Measurements from ENCODE around the gene RBFOX2. TPM values are rescaled to one million over a fixed set of nuclear protein-coding genes. Genes with fewer than 3 reads are reported as not detected.

The RBFOX2 gene
- polyA plus RNA-seq, 2 donors = 22.6 to 31.1 TPM

GRCh38 chr22:36015155-36015810 lies 13.3 kb downstream of the RBFOX2 start:
- Histone ChIP-seq H3K4me1 (ENCODE audit: control insufficient read depth in 2 of 2, insufficient read depth in 2 of 2, low read length in 1 of 2) (peaks cover 0 to 3% of the 10 kb centered on the region in 2 donors), H3K9me3 (ENCODE audit: control insufficient read depth in 2 of 2, insufficient read depth in 1 of 2, low read depth in 1 of 2, low read length in 1 of 2) (no peaks in the 10 kb centered on the region), H3K27ac (ENCODE audit: low read depth in 2 of 2, low read length in 1 of 2) (no peak overlapping the region), H3K4me3 (ENCODE audit: low read depth in 1 of 2, low read length in 2 of 2) (no peak overlapping the region), H3K36me3 (ENCODE audit: control insufficient read depth in 2 of 2, insufficient read depth in 2 of 2, low read length in 1 of 2) (no peaks in the 10 kb centered on the region), H3K27me3 (ENCODE audit: control insufficient read depth in 1 of 2, insufficient read depth in 2 of 2, low read length in 2 of 2) (no peaks in the 10 kb centered on the region)
- WGBS, 2 donors = 60 to 67% methylated on average over 4 of the region's 4 CpGs

- Histone ChIP-seq H3K27me3 (ENCODE audit: control insufficient read depth in 1 of 2, insufficient read depth in 2 of 2, low read length in 2 of 2) (no peaks in the 10 kb centered on the region), H3K9me3 (ENCODE audit: control insufficient read depth in 2 of 2, insufficient read depth in 1 of 2, low read depth in 1 of 2, low read length in 1 of 2) (no peaks in the 10 kb centered on the region), H3K36me3 (ENCODE audit: control insufficient read depth in 2 of 2, insufficient read depth in 2 of 2, low read length in 1 of 2) (no peaks in the 10 kb centered on the region), H3K27ac (ENCODE audit: low read depth in 2 of 2, low read length in 1 of 2) (no peak overlapping the region), H3K4me1 (ENCODE audit: control insufficient read depth in 2 of 2, insufficient read depth in 2 of 2, low read length in 1 of 2) (peaks cover 2 to 3% of the 10 kb centered on the region in 2 donors), H3K4me3 (ENCODE audit: low read depth in 1 of 2, low read length in 2 of 2) (no peak overlapping the region)
- WGBS, 2 donors = 78 to 79% methylated on average over 4 of the region's 4 CpGs
Measured at GRCh38 chr22:36014546-36015074, 14.0 kb downstream of the RBFOX2 start.

- no peaks in the 10 kb centered on the region for H3K9me3 ChIP-seq (ENCODE audit: control insufficient read depth in 2 of 2, insufficient read depth in 1 of 2, low read depth in 1 of 2, low read length in 1 of 2)
- H3K36me3 ChIP-seq (ENCODE audit: control insufficient read depth in 2 of 2, insufficient read depth in 2 of 2, low read length in 1 of 2) = no peaks in the 10 kb centered on the region
- H3K4me1 ChIP-seq (ENCODE audit: control insufficient read depth in 2 of 2, insufficient read depth in 2 of 2, low read length in 1 of 2) = peaks cover 2 to 3% of the 10 kb centered on the region in 2 donors
- no peaks in the 10 kb centered on the region for H3K27me3 ChIP-seq (ENCODE audit: control insufficient read depth in 1 of 2, insufficient read depth in 2 of 2, low read length in 2 of 2)
- no peak overlapping the region for H3K4me3 ChIP-seq (ENCODE audit: low read depth in 1 of 2, low read length in 2 of 2)
- WGBS, 2 donors = 83 to 84% methylated on average over 4 of the region's 4 CpGs
- H3K27ac ChIP-seq (ENCODE audit: low read depth in 2 of 2, low read length in 1 of 2) = no peak overlapping the region
Measured at GRCh38 chr22:36012332-36012731, 16.3 kb downstream of the RBFOX2 start.

GRCh38 chr22:36010882-36011281 lies 17.7 kb downstream of the RBFOX2 start:
- H3K36me3 ChIP-seq (ENCODE audit: control insufficient read depth in 2 of 2, insufficient read depth in 2 of 2, low read length in 1 of 2) = no peaks in the 10 kb centered on the region
- H3K4me3 ChIP-seq (ENCODE audit: low read depth in 1 of 2, low read length in 2 of 2) = no peak overlapping the region
- H3K27me3 ChIP-seq (ENCODE audit: control insufficient read depth in 1 of 2, insufficient read depth in 2 of 2, low read length in 2 of 2) = no peaks in the 10 kb centered on the region
- no peaks in the 10 kb centered on the region for H3K9me3 ChIP-seq (ENCODE audit: control insufficient read depth in 2 of 2, insufficient read depth in 1 of 2, low read depth in 1 of 2, low read length in 1 of 2)
- peak overlapping the region in 1 of 2 donors; percentile 29 for H3K27ac ChIP-seq (ENCODE audit: low read depth in 2 of 2, low read length in 1 of 2)
- 62 to 72% methylated on average over 2 of the region's 2 CpGs for WGBS, 2 donors
- H3K4me1 ChIP-seq (ENCODE audit: control insufficient read depth in 2 of 2, insufficient read depth in 2 of 2, low read length in 1 of 2) = peaks cover 0 to 2% of the 10 kb centered on the region in 2 donors

- H3K4me3 ChIP-seq (ENCODE audit: low read depth in 1 of 2, low read length in 2 of 2) = no peak overlapping the region
- H3K4me1 ChIP-seq (ENCODE audit: control insufficient read depth in 2 of 2, insufficient read depth in 2 of 2, low read length in 1 of 2) = peaks cover 0 to 2% of the 10 kb centered on the region in 2 donors
- no peaks in the 10 kb centered on the region for H3K36me3 ChIP-seq (ENCODE audit: control insufficient read depth in 2 of 2, insufficient read depth in 2 of 2, low read length in 1 of 2)
- H3K27me3 ChIP-seq (ENCODE audit: control insufficient read depth in 1 of 2, insufficient read depth in 2 of 2, low read length in 2 of 2) = no peaks in the 10 kb centered on the region
- peak overlapping the region in 1 of 2 donors; percentile 63 for H3K27ac ChIP-seq (ENCODE audit: low read depth in 2 of 2, low read length in 1 of 2)
- WGBS, 2 donors = 56 to 72% methylated on average over 10 of the region's 10 CpGs
- H3K9me3 ChIP-seq (ENCODE audit: control insufficient read depth in 2 of 2, insufficient read depth in 1 of 2, low read depth in 1 of 2, low read length in 1 of 2) = no peaks in the 10 kb centered on the region
Measured at GRCh38 chr22:36010090-36010489, 18.5 kb downstream of the RBFOX2 start.

GRCh38 chr22:36009085-36009484 lies 19.5 kb downstream of the RBFOX2 start:
- Histone ChIP-seq H3K4me1 (ENCODE audit: control insufficient read depth in 2 of 2, insufficient read depth in 2 of 2, low read length in 1 of 2) (peaks cover 0 to 2% of the 10 kb centered on the region in 2 donors), H3K9me3 (ENCODE audit: control insufficient read depth in 2 of 2, insufficient read depth in 1 of 2, low read depth in 1 of 2, low read length in 1 of 2) (no peaks in the 10 kb centered on the region), H3K27ac (ENCODE audit: low read depth in 2 of 2, low read length in 1 of 2) (peak overlapping the region in 1 of 2 donors; percentile 20), H3K27me3 (ENCODE audit: control insufficient read depth in 1 of 2, insufficient read depth in 2 of 2, low read length in 2 of 2) (no peaks in the 10 kb centered on the region), H3K4me3 (ENCODE audit: low read depth in 1 of 2, low read length in 2 of 2) (no peak overlapping the region), H3K36me3 (ENCODE audit: control insufficient read depth in 2 of 2, insufficient read depth in 2 of 2, low read length in 1 of 2) (no peaks in the 10 kb centered on the region)
- 46 to 50% methylated on average over 3 of the region's 3 CpGs for WGBS, 2 donors

- Histone ChIP-seq H3K9me3 (ENCODE audit: control insufficient read depth in 2 of 2, insufficient read depth in 1 of 2, low read depth in 1 of 2, low read length in 1 of 2) (no peaks in the 10 kb centered on the region), H3K4me1 (ENCODE audit: control insufficient read depth in 2 of 2, insufficient read depth in 2 of 2, low read length in 1 of 2) (peaks cover 0 to 2% of the 10 kb centered on the region in 2 donors), H3K4me3 (ENCODE audit: low read depth in 1 of 2, low read length in 2 of 2) (no peak overlapping the region), H3K27ac (ENCODE audit: low read depth in 2 of 2, low read length in 1 of 2) (no peak overlapping the region), H3K27me3 (ENCODE audit: control insufficient read depth in 1 of 2, insufficient read depth in 2 of 2, low read length in 2 of 2) (no peaks in the 10 kb centered on the region), H3K36me3 (ENCODE audit: control insufficient read depth in 2 of 2, insufficient read depth in 2 of 2, low read length in 1 of 2) (no peaks in the 10 kb centered on the region)
- WGBS, 2 donors = 69 to 72% methylated on average over 3 of the region's 3 CpGs
Measured at GRCh38 chr22:36008565-36008964, 20.1 kb downstream of the RBFOX2 start.

GRCh38 chr22:36008131-36008530 lies 20.5 kb downstream of the RBFOX2 start:
- Histone ChIP-seq H3K4me1 (ENCODE audit: control insufficient read depth in 2 of 2, insufficient read depth in 2 of 2, low read length in 1 of 2) (peaks cover 0 to 2% of the 10 kb centered on the region in 2 donors), H3K4me3 (ENCODE audit: low read depth in 1 of 2, low read length in 2 of 2) (no peak overlapping the region), H3K27ac (ENCODE audit: low read depth in 2 of 2, low read length in 1 of 2) (no peak overlapping the region), H3K9me3 (ENCODE audit: control insufficient read depth in 2 of 2, insufficient read depth in 1 of 2, low read depth in 1 of 2, low read length in 1 of 2) (no peaks in the 10 kb centered on the region), H3K27me3 (ENCODE audit: control insufficient read depth in 1 of 2, insufficient read depth in 2 of 2, low read length in 2 of 2) (no peaks in the 10 kb centered on the region), H3K36me3 (ENCODE audit: control insufficient read depth in 2 of 2, insufficient read depth in 2 of 2, low read length in 1 of 2) (no peaks in the 10 kb centered on the region)

- WGBS, 2 donors = 82% methylated on average over 9 of the region's 9 CpGs
- Histone ChIP-seq H3K4me1 (ENCODE audit: control insufficient read depth in 2 of 2, insufficient read depth in 2 of 2, low read length in 1 of 2) (no peaks in the 10 kb centered on the region), H3K27ac (ENCODE audit: low read depth in 2 of 2, low read length in 1 of 2) (no peak overlapping the region)
Measured at GRCh38 chr22:36003972-36004674, 24.5 kb downstream of the RBFOX2 start.

More at GRCh38 chr22:36003972-36004674, 24.5 kb downstream of the RBFOX2 start:
- Histone ChIP-seq H3K9me3 (ENCODE audit: control insufficient read depth in 2 of 2, insufficient read depth in 1 of 2, low read depth in 1 of 2, low read length in 1 of 2) (no peaks in the 10 kb centered on the region), H3K36me3 (ENCODE audit: control insufficient read depth in 2 of 2, insufficient read depth in 2 of 2, low read length in 1 of 2) (no peaks in the 10 kb centered on the region), H3K4me3 (ENCODE audit: low read depth in 1 of 2, low read length in 2 of 2) (no peak overlapping the region), H3K27me3 (ENCODE audit: control insufficient read depth in 1 of 2, insufficient read depth in 2 of 2, low read length in 2 of 2) (no peaks in the 10 kb centered on the region)

Data from esophagus (tissue), 2 donors.